SK-N-MC (cell line): ENCODE results near the gene MACF1.

ENCODE experiments used
- DNase-seq: peaks from one replicate; pipeline ENCODE4 v3.0.0-alpha.2; 2011; ENCODE audit warnings: low read depth, low spot score
- H3K27ac ChIP-seq: fragments of 200-600 bp; sonication (generic); 2 replicates; pipeline ENCODE4 v1.5.1; 2016; ENCODE audit warnings: mixed run types
- H3K36me3 ChIP-seq: fragments of 200-600 bp; sonication (generic); 2 replicates; pipeline ENCODE4 v1.6.1; 2017; ENCODE audit warnings: antibody characterized with exemption, low read length, mixed read lengths; ENCODE audit not compliant: insufficient read depth
- H3K4me3 ChIP-seq: fragments of 200-600 bp; sonication (generic); 2 replicates; pipeline ENCODE4 v1.5.1; 2016
- H3K9ac ChIP-seq: fragments of 200-600 bp; sonication (generic); 2 replicates; pipeline ENCODE4 v1.8.0; 2017; ENCODE audit warnings: mixed run types, mixed read lengths; ENCODE audit not compliant: insufficient read length
- H3K9me3 ChIP-seq: fragments of 200-600 bp; sonication (generic); 2 replicates; pipeline ENCODE4 v1.6.1; 2017; ENCODE audit warnings: low read depth, mild to moderate bottlenecking, antibody characterized with exemption, low read length, moderate library complexity, mixed read lengths
- EZH2 ChIP-seq: fragments of 200-600 bp; sonication (generic); IDR thresholded peaks from one replicate; pipeline ENCODE4 v1.6.1; 2017; ENCODE audit warnings: antibody characterized with exemption
- FOXP2 ChIP-seq: optimal IDR thresholded peaks from 2 replicates; pipeline ENCODE3; 2011; ENCODE audit warnings: mild to moderate bottlenecking, moderate library complexity; ENCODE audit not compliant: insufficient read depth; ENCODE audit errors: extremely low read length, control extremely low read depth
- POLR2AphosphoS5 ChIP-seq: IDR thresholded peaks from 2 replicates; pipeline ENCODE4 v1.6.1; 2012; ENCODE audit warnings: mild to moderate bottlenecking, low read depth, low read length, borderline replicate concordance

The MACF1 gene

GRCh38 chr1:39261712-39262221 is 57.3 kb downstream of the MACF1 start:
- peak; percentile 61 for DNase-seq

GRCh38 chr1:39262802-39263201 is 58.3 kb downstream of the MACF1 start:
- DNase-seq: no peak
- Histone ChIP-seq H3K9me3 (no peaks in the 10 kb centered on the region), H3K4me3 (no peak overlapping the region), H3K36me3 (no peaks in the 10 kb centered on the region), H3K27ac (no peak overlapping the region), H3K9ac (no peak overlapping the region)
- TF ChIP-seq FOXP2 (no peak), EZH2 (no peak), POLR2AphosphoS5 (no peak)

More at GRCh38 chr1:39261712-39262221, 57.3 kb downstream of the MACF1 start:
- H3K9ac ChIP-seq: no peak overlapping the region
- H3K27ac ChIP-seq: no peak overlapping the region
- no peaks in the 10 kb centered on the region for H3K36me3 ChIP-seq
- H3K4me3 ChIP-seq: peak overlapping the region; percentile 25
- no peaks in the 10 kb centered on the region for H3K9me3 ChIP-seq
- TF ChIP-seq FOXP2: peak; percentile 64
- no peak for TF ChIP-seq EZH2

- H3K9me3 ChIP-seq: no peaks in the 10 kb centered on the region
- no peak overlapping the region for H3K9ac ChIP-seq
- DNase-seq: peak; percentile 24
- H3K4me3 ChIP-seq: no peak overlapping the region
- TF ChIP-seq EZH2 (no peak), FOXP2 (no peak), POLR2AphosphoS5 (no peak)
- H3K36me3 ChIP-seq: no peaks in the 10 kb centered on the region
- H3K27ac ChIP-seq: no peak overlapping the region
Observed at GRCh38 chr1:39266269-39266668, 61.8 kb downstream of the MACF1 start.

GRCh38 chr1:39266792-39267191 is 62.3 kb downstream of the MACF1 start:
- H3K4me3 ChIP-seq: no peak overlapping the region
- no peak overlapping the region for H3K27ac ChIP-seq
- no peaks in the 10 kb centered on the region for H3K9me3 ChIP-seq
- no peak overlapping the region for H3K9ac ChIP-seq
- TF ChIP-seq FOXP2: no peak
- no peak for TF ChIP-seq POLR2AphosphoS5
- no peak for TF ChIP-seq EZH2
- H3K36me3 ChIP-seq: no peaks in the 10 kb centered on the region
- no peak for DNase-seq

GRCh38 chr1:39268112-39268581 is 63.7 kb downstream of the MACF1 start:
- no peak overlapping the region for H3K9ac ChIP-seq

GRCh38 chr1:39268906-39269305 is 64.4 kb downstream of the MACF1 start:
- Histone ChIP-seq H3K27ac (no peak overlapping the region), H3K4me3 (no peak overlapping the region), H3K9ac (no peak overlapping the region), H3K9me3 (no peaks in the 10 kb centered on the region), H3K36me3 (no peaks in the 10 kb centered on the region)
- TF ChIP-seq FOXP2: no peak
- no peak for TF ChIP-seq POLR2AphosphoS5
- TF ChIP-seq EZH2: no peak
- DNase-seq: no peak

More at GRCh38 chr1:39268112-39268581, 63.7 kb downstream of the MACF1 start:
- H3K36me3 ChIP-seq: no peaks in the 10 kb centered on the region
- no peak overlapping the region for H3K4me3 ChIP-seq
- TF ChIP-seq EZH2 (no peak), POLR2AphosphoS5 (no peak), FOXP2 (no peak)
- H3K9me3 ChIP-seq: no peaks in the 10 kb centered on the region
- no peak overlapping the region for H3K27ac ChIP-seq
- DNase-seq: no peak

- Histone ChIP-seq H3K4me3 (no peak overlapping the region), H3K9ac (no peak overlapping the region), H3K9me3 (no peaks in the 10 kb centered on the region), H3K36me3 (no peaks in the 10 kb centered on the region), H3K27ac (no peak overlapping the region)
- DNase-seq: no peak
- TF ChIP-seq EZH2: no peak
- TF ChIP-seq POLR2AphosphoS5: no peak
- no peak for TF ChIP-seq FOXP2
Observed at GRCh38 chr1:39269349-39269748, 64.9 kb downstream of the MACF1 start.

GRCh38 chr1:39269791-39270342 is 65.4 kb downstream of the MACF1 start:
- no peaks in the 10 kb centered on the region for H3K9me3 ChIP-seq
- no peak for TF ChIP-seq POLR2AphosphoS5
- no peak for TF ChIP-seq FOXP2
- TF ChIP-seq EZH2: no peak
- no peaks in the 10 kb centered on the region for H3K36me3 ChIP-seq
- H3K4me3 ChIP-seq: no peak overlapping the region
- H3K27ac ChIP-seq: no peak overlapping the region
- DNase-seq: no peak
- H3K9ac ChIP-seq: no peak overlapping the region

GRCh38 chr1:39270368-39270767 is 65.9 kb downstream of the MACF1 start:
- H3K4me3 ChIP-seq: no peak overlapping the region
- H3K9ac ChIP-seq: no peak overlapping the region
- H3K36me3 ChIP-seq: no peaks in the 10 kb centered on the region
- no peak for DNase-seq
- TF ChIP-seq EZH2 (no peak), POLR2AphosphoS5 (no peak)
- H3K27ac ChIP-seq: no peak overlapping the region
- H3K9me3 ChIP-seq: no peaks in the 10 kb centered on the region
